Neural progenitor cell (in vitro differentiated cells): ENCODE results near the gene HK1. TPM values are rescaled to one million over a fixed set of nuclear protein-coding genes. Genes with fewer than 3 reads are reported as not detected.
A peak's percentile ranks its signal among the peaks of the same experiment; 100 is the strongest.

Experiments used
- DNase-seq: peaks from one replicate; pipeline ENCODE4 v3.0.0-alpha.2; 2016; ENCODE audit warnings: low spot score
- H2AFZ ChIP-seq: fragments of 200-600 bp; sonication (generic); replicated peaks from 2 replicates; pipeline ENCODE4 v1.6.1; 2016; ENCODE audit warnings: antibody characterized with exemption
- H3F3A ChIP-seq: fragments of 200-600 bp; sonication (generic); 2 replicates; pipeline ENCODE4 v1.6.1; 2016; ENCODE audit warnings: antibody characterized with exemption, low read depth
- H3K27ac ChIP-seq: fragments of 200-600 bp; sonication (generic); 2 replicates; pipeline ENCODE4 v1.5.1; 2016; ENCODE audit warnings: mild to moderate bottlenecking
- H3K27me3 ChIP-seq: fragments of 200-600 bp; sonication (generic); 2 replicates; pipeline ENCODE4 v1.6.1; 2016; ENCODE audit warnings: mild to moderate bottlenecking, moderate library complexity
- H3K36me3 ChIP-seq: fragments of 200-600 bp; sonication (generic); 2 replicates; pipeline ENCODE4 v1.5.1; 2016
- H3K4me1 ChIP-seq: fragments of 200-600 bp; sonication (generic); 2 replicates; pipeline ENCODE4 v1.6.1; 2016; ENCODE audit warnings: mixed run types
- H3K4me2 ChIP-seq: fragments of 200-600 bp; sonication (generic); 2 replicates; pipeline ENCODE4 v1.6.1; 2016
- H3K4me3 ChIP-seq: fragments of 200-600 bp; sonication (generic); 2 replicates; pipeline ENCODE4 v1.5.1; 2016
- H3K79me2 ChIP-seq: fragments of 200-600 bp; sonication (generic); 2 replicates; pipeline ENCODE4 v1.6.1; 2016; ENCODE audit warnings: low read depth
- H3K9ac ChIP-seq: fragments of 200-600 bp; sonication (generic); 2 replicates; pipeline ENCODE4 v1.6.1; 2016
- H3K9me3 ChIP-seq: fragments of 200-600 bp; sonication (generic); 2 replicates; pipeline ENCODE4 v1.5.1; 2016; ENCODE audit warnings: low read depth
- H4K20me1 ChIP-seq: fragments of 200-600 bp; sonication (generic); 2 replicates; pipeline ENCODE4 v1.6.1; 2016; ENCODE audit warnings: low read depth
- H3K27ac Mint-ChIP-seq: 3 replicates; pipeline ENCODE4 v1.8.0; 2021; ENCODE audit warnings: mixed read lengths
- H3K27me3 Mint-ChIP-seq: 2 replicates; pipeline ENCODE4 v1.8.0; 2022; ENCODE audit warnings: low read depth, mild to moderate bottlenecking, inconsistent platforms, moderate library complexity, mixed read lengths; ENCODE audit not compliant: insufficient read depth
- H3K36me3 Mint-ChIP-seq: 3 replicates; pipeline ENCODE4 v1.8.0; 2021; ENCODE audit warnings: mixed read lengths
- H3K4me1 Mint-ChIP-seq: 3 replicates; pipeline ENCODE4 v1.8.0; 2021; ENCODE audit warnings: mixed read lengths
- H3K4me3 Mint-ChIP-seq: 3 replicates; pipeline ENCODE4 v1.8.0; 2021; ENCODE audit warnings: mild to moderate bottlenecking, moderate library complexity, mixed read lengths
- H3K9me3 Mint-ChIP-seq: 3 replicates; pipeline ENCODE4 v1.8.0; 2020; ENCODE audit warnings: mixed read lengths
- CTCF ChIP-seq: fragments of 200-600 bp; sonication (generic); IDR thresholded peaks from 2 replicates; pipeline ENCODE4 v1.5.1; 2017; ENCODE audit warnings: antibody characterized with exemption, mild to moderate bottlenecking
- EZH2 ChIP-seq: fragments of 200-600 bp; sonication (generic); IDR thresholded peaks from 2 replicates; pipeline ENCODE4 v1.6.1; 2017; ENCODE audit warnings: antibody characterized with exemption, mild to moderate bottlenecking, moderate library complexity
- EZH2phosphoT487 ChIP-seq: fragments of 200-600 bp; sonication (generic); IDR thresholded peaks from 2 replicates; pipeline ENCODE4 v1.6.1; 2017; ENCODE audit warnings: antibody characterized with exemption
- total RNA-seq: library from RNA; depleted of rRNA; stranded (reverse); fragments of >200 nt; gene quantifications from 2 replicates; pipeline ENCODE4 v1.2.3, GENCODE V29; 2015; ENCODE audit warnings: low replicate concordance

HK1 gene
- total RNA-seq, 1 donor from 2014 or later: 30.1 TPM

GRCh38 chr10:69352569-69353264 lies 74.4 kb downstream of the HK1 start:
- peaks cover 5% of the 10 kb centered on the region for H3K36me3 Mint-ChIP-seq
- no peak overlapping the region for H3K27ac Mint-ChIP-seq
- Histone ChIP-seq H3K4me3 (no peak overlapping the region), H3F3A (no peaks in the 10 kb centered on the region), H3K4me2 (peak overlapping the region; percentile 50), H2AFZ (no peak overlapping the region), H3K36me3 (no peaks in the 10 kb centered on the region), H3K27me3 (no peaks in the 10 kb centered on the region), H3K9ac (no peak overlapping the region), H3K79me2 (peaks cover 4% of the 10 kb centered on the region), H3K4me1 (peaks cover 11% of the 10 kb centered on the region), H3K27ac (no peak overlapping the region), H3K9me3 (no peaks in the 10 kb centered on the region), H4K20me1 (no peaks in the 10 kb centered on the region)
- no peaks in the 10 kb centered on the region for H3K9me3 Mint-ChIP-seq
- H3K4me3 Mint-ChIP-seq: no peak overlapping the region
- DNase-seq: no peak
- no peak for TF ChIP-seq EZH2phosphoT487
- no peak for TF ChIP-seq CTCF
- peaks cover 2% of the 10 kb centered on the region for H3K27me3 Mint-ChIP-seq
- peaks cover 9% of the 10 kb centered on the region for H3K4me1 Mint-ChIP-seq

- Histone ChIP-seq H2AFZ (no peak overlapping the region), H3K4me1 (peaks cover 11% of the 10 kb centered on the region), H3K79me2 (peaks cover 4% of the 10 kb centered on the region), H3K27me3 (no peaks in the 10 kb centered on the region), H3K4me2 (no peak overlapping the region), H3K27ac (no peak overlapping the region), H3K9ac (no peak overlapping the region), H3K4me3 (no peak overlapping the region), H3K9me3 (no peaks in the 10 kb centered on the region), H3K36me3 (no peaks in the 10 kb centered on the region), H4K20me1 (no peaks in the 10 kb centered on the region), H3F3A (no peaks in the 10 kb centered on the region)
- no peak for TF ChIP-seq EZH2
- no peak for TF ChIP-seq CTCF
- no peak for TF ChIP-seq EZH2phosphoT487
- DNase-seq: no peak
- H3K4me3 Mint-ChIP-seq: no peak overlapping the region
- peak overlapping the region; percentile 80 for H3K27ac Mint-ChIP-seq
- peaks cover 2% of the 10 kb centered on the region for H3K27me3 Mint-ChIP-seq
- H3K9me3 Mint-ChIP-seq: no peaks in the 10 kb centered on the region
- H3K36me3 Mint-ChIP-seq: peaks cover 5% of the 10 kb centered on the region
- H3K4me1 Mint-ChIP-seq: peaks cover 8% of the 10 kb centered on the region
Measured at GRCh38 chr10:69353977-69354635, 75.8 kb downstream of the HK1 start.

- no peaks in the 10 kb centered on the region for H3K9me3 Mint-ChIP-seq
- Histone ChIP-seq H3K9me3 (no peaks in the 10 kb centered on the region), H3K27ac (no peak overlapping the region), H3K79me2 (peaks cover 4% of the 10 kb centered on the region), H3F3A (no peaks in the 10 kb centered on the region), H3K36me3 (no peaks in the 10 kb centered on the region), H4K20me1 (no peaks in the 10 kb centered on the region), H3K9ac (no peak overlapping the region), H3K27me3 (no peaks in the 10 kb centered on the region), H3K4me1 (peaks cover 11% of the 10 kb centered on the region), H3K4me3 (no peak overlapping the region), H2AFZ (no peak overlapping the region), H3K4me2 (no peak overlapping the region)
- DNase-seq: no peak
- H3K4me1 Mint-ChIP-seq: peaks cover 9% of the 10 kb centered on the region
- TF ChIP-seq EZH2phosphoT487: no peak
- TF ChIP-seq EZH2: no peak
- no peak for TF ChIP-seq CTCF
- peaks cover 5% of the 10 kb centered on the region for H3K27me3 Mint-ChIP-seq
- H3K27ac Mint-ChIP-seq: no peak overlapping the region
- H3K36me3 Mint-ChIP-seq: peaks cover 8% of the 10 kb centered on the region
- H3K4me3 Mint-ChIP-seq: no peak overlapping the region
Measured at GRCh38 chr10:69356187-69356586, 77.9 kb downstream of the HK1 start.
